Erythroblast (primary cell): ENCODE data around the gene AURKAIP1.
A peak's percentile ranks its signal among the peaks of the same experiment; 100 is the strongest.

ENCODE experiments used
- DNase-seq, 2 experiments: peaks; one replicate each; lab custom pipeline; 2025; lab: John Stamatoyannopoulos, UW
- GATA1 ChIP-seq: IDR thresholded peaks from 2 replicates; pipeline ENCODE4 v1.6.1; 2011; ENCODE audit warnings: low read depth, mild to moderate bottlenecking, control low read depth, low read length, moderate library complexity
- POLR2A ChIP-seq: IDR thresholded peaks from 2 replicates; pipeline ENCODE4 v1.6.1; 2011; ENCODE audit warnings: mild to moderate bottlenecking, low read length

The AURKAIP1 gene

DNA sequence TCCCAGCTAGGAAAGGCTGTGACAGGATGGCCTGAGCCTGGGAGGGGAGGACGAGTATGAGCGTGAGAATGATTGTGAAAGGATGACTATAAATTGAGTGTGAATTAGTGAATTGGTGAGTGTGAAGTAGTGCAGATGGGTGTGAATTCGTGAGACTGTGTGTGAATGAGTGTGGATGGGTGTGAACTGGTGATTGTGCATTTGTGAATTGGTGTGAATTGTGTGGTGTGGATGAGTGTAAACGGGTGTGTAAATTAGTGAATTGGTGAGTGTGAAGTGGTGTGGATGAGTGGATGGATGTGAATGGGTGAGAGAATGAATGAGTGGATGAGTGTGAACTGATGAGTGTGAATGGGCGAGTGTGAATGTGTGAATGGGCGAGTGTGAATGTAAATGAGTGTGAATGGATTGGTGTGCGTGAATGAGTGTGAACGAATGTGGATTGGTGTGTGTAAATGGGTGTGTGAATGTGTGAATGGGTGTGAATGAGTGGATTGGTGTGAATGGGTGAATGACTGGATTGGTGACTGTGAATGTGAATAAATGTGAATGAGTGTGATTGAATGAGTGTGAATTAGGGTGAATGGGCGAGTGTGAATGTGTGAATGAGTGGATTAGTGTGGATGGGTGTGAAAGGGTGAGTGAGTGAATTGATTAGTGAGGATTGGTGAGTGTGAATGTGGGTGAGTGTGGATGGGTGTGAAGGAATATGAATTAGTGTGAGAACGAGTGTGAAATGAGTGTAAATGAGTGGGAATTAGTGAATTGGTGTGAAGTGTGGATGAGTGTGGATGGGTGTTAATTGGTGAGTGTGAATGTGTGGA, 8.9 kb downstream of the AURKAIP1 start:
- DNase-seq, result peak; percentile 57
- TF ChIP-seq GATA1, result no peak
- no peak for TF ChIP-seq POLR2A

- TF ChIP-seq POLR2A (no peak), GATA1 (no peak)
- DNase-seq, result no peak
These were observed 10.7 kb downstream of the AURKAIP1 start for GRCh38 chr1:1364266-1364665.

GRCh38 chr1:1361982-1362423, 13.0 kb downstream of the AURKAIP1 start:
- TF ChIP-seq POLR2A (no peak), GATA1 (no peak)
- peak in 1 of 2 experiments; percentile 31 for DNase-seq

GRCh38 chr1:1361233-1361981, 13.6 kb downstream of the AURKAIP1 start:
- no peak for DNase-seq
- TF ChIP-seq POLR2A, result no peak
- no peak for TF ChIP-seq GATA1

DNA sequence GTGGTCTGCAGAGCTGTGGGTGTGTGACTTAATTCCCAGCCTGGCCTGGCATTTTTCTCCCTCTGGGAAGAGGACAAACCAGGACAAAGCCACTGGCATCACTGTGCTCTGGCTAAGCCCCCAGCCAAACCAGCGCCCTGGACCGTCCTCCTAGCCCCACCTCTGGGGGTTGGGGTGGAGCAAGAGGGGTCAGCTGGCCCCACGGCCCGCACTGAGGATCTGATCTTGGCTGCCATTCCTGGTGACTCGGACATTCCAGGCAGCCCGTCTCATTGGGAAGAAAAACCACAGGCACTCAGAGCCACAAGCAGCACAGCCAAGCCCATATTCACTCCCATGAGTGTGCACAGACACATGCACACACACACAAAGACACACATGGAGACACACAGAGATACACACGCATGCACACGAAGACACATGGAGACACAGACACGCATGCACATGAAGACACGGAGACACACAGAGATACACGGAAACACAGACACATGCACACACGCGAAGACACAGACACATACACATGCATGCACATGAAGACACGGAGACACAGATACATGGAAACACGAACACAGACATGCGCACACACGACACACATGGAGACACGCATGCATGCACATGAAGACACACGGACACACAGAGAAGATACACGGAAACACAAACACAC, 14.4 kb downstream of the AURKAIP1 start:
- no peak for DNase-seq
- no peak for TF ChIP-seq GATA1
- TF ChIP-seq POLR2A, result no peak

DNA sequence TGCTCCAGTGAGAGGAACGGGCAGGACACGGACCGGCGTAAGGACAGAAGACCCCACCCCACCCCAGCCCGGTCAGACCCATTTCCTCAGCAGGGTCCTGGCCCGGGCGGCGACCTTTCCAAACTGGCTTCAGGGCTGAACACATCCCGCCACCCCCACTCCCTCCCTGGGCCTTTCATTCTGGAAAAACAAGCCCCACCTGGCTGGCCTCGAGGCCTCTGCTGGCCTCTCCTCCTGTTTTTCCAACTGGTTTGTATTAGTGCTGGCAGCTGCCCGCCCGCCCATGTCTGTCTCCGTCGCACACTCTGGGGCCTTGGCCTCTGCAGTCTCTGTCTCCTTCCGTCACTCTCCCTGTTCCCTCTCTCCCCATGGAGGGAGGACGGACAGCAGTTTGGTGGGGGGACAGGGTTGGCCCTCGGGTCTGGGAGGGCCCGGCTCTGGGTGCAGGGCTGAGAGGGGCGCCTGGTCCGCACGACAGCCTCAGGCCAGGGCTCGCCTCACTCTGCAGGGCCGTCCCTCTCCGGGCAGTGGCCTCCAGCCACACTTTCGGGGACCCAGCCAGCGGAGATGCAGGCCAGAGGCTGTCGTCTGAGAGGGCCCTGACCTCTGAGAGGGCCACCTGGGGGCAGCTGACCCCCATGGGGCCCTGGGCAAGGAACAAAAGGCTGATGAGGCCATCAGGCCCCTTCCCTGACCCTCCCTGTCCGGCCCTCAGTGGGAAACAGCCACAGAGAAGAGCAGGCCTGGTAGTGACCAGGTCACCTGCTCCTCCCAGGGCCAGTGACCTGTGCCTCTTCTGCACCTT, 15.1 kb downstream of the AURKAIP1 start:
- no peak for DNase-seq
- TF ChIP-seq GATA1, result no peak
- no peak for TF ChIP-seq POLR2A

GRCh38 chr1:1359308-1359663, 15.7 kb downstream of the AURKAIP1 start:
- TF ChIP-seq GATA1 (no peak), POLR2A (no peak)
- no peak for DNase-seq

- peak; percentile 55 to 73 for DNase-seq
- TF ChIP-seq POLR2A (no peak), GATA1 (no peak)
These were observed 16.4 kb downstream of the AURKAIP1 start, which contains the start of gene MXRA8 for GRCh38 chr1:1358433-1359271. Gene MXRA8, minus strand, starts transcription at chr1:1358555. Its CDS starts 51 bp downstream, at chr1:1358504.

DNA sequence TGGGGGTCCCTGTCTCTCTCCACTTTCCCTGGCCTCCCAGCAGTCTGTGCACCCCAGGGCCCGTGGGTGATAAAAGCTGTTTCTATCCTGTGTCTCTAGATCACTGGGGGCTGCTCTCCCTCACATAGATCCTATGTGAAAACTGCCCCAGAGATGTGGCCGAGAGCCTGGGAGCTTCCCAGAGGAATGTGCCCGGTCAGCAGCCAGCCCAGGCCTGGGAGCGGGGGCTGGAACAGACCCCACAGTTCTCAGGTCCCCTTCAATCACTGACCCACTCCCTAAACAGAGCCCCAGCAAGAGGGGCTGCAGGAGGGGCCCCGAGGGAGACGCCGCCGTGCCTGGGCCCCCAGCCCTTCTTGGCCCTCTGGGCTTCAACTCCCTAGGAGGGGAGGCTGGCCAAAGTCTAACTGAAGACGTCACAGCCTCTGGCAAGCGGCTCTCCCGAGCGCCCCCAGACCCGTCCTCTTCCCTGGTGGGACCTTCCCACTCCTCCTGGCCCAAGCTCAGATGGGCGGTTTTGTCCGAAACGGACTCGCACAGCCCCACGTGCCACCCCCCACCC, 17.1 kb downstream of the AURKAIP1 start:
- no peak for TF ChIP-seq GATA1
- TF ChIP-seq POLR2A, result no peak
- DNase-seq, result no peak

DNA sequence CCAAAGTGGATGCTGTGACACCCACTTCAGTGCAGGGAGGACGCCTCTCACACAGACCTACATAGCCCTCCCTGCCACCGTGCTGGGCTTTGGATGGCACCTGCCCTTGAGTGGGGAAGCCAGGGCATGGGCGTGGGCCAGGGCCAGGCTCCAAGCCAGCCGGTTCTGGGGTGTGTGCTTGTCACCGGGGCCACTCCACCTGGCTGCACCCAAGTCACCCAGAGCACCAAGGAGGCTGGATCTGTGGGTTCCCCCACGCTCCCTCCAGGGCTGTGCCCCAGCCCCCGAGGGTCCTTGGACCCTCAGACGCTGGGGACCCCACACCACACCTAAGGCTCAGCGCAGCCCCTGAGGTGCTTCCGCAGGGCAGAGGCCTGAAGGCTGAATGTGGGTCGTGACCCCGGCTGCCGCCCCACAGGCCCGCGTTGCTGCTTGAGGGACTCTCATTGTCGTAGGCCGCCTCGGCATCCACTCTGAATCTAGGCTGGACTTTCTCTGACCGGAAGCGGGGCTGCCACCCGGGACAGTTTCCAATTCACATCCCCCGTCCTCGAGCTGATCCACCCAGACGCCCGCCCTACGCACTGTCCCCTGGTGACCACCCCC, 18.1 kb downstream of the AURKAIP1 start:
- DNase-seq, result no peak
- TF ChIP-seq GATA1 (no peak), POLR2A (no peak)

DNA sequence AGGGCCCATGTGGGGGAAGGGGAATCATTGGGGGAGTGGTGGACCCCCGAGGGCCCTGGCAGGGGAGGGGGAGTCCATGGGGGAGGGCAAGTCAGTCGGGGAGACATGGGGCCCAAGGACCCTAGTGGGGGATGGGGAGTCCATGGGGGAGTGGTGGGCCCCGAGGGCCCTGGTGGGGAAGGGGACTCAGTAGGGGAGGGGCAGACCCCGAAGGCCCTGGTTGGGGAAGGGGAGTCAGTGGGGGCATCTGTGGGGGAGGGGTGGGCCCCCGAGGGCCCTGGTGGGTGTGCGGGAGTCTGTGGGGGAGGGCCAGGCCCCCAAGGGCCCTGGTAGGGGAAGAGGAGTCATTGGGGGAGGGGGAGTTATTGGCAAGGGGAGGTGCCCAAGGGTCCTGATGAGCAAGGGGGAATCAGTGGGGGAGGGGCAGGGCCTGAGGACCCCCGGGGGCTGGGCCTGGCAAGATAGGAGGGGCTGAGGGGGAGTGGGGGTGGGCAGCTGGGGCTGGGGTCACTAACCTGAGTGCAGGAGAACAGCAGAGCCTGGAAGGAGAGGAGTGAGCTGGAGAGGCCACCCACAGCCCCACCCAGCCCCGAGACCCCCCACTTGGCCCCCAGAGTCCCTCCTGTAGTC, 18.7 kb downstream of the AURKAIP1 start:
- DNase-seq, result no peak
- TF ChIP-seq POLR2A (no peak), GATA1 (no peak)
